Brain microvascular endothelial cell (primary cell): Measurements from ENCODE around the gene TNFRSF19.

Source experiments
- DNase-seq: peaks from one replicate; pipeline ENCODE4 v3.0.0-alpha.2; 2020
- H3K27ac ChIP-seq: fragments of 250-450 bp; sonication (Bioruptor Pico); 2 replicates; pipeline ENCODE4 v1.5.1; 2020; ENCODE audit warnings: mild to moderate bottlenecking, moderate library complexity
- H3K27me3 ChIP-seq: fragments of 250-450 bp; sonication (Bioruptor Pico); replicated peaks from 2 replicates; pipeline ENCODE4 v1.5.1; 2020; ENCODE audit warnings: mild to moderate bottlenecking
- H3K36me3 ChIP-seq: fragments of 250-450 bp; sonication (Bioruptor Pico); replicated peaks from 2 replicates; pipeline ENCODE4 v1.5.1; 2020; ENCODE audit warnings: mild to moderate bottlenecking
- H3K4me3 ChIP-seq: 2 replicates; pipeline ENCODE4 v1.5.1; 2011; ENCODE audit warnings: low read depth, mild to moderate bottlenecking, control low read depth, low read length, moderate library complexity
- CTCF ChIP-seq: IDR thresholded peaks from 2 replicates; pipeline ENCODE4 v1.5.1; 2011; ENCODE audit warnings: low read depth, mild to moderate bottlenecking, moderate library complexity, low read length, control low read depth, inconsistent platforms; ENCODE audit errors: missing control alignments
- in situ Hi-C: cut with HindIII; loops from 2 replicates; pipeline ENCODE4 v1.10.0; 2017; ENCODE audit warnings: low sequenced_read_pairs, low pct_ligation_motif_present

The TNFRSF19 gene

DNA sequence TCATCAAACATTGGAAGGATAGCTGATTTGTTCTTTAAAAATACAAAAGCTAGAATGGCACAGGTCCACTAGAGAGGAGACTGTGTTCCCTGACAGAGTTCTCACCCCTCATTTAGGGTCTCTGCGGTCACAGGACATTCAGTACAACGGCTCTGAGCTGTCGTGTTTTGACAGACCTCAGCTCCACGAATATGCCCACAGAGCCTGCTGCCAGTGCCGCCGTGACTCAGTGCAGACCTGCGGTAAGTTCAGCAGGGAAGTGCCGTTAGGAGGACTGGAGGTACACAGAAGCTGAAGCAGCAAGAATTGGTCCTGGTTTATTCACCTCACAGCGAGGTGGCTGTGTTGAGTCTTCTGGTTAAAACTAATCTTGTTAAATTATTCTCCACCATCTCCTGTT is 90.0 kb downstream of the TNFRSF19 start:
- no peak for TF ChIP-seq CTCF
- no peak for DNase-seq
- Histone ChIP-seq H3K4me3 (no peak overlapping the region), H3K27me3 (no peaks in the 10 kb centered on the region), H3K36me3 (no peaks in the 10 kb centered on the region), H3K27ac (no peak overlapping the region)
- in situ Hi-C loops: no loop called here

GRCh38 chr13:23666582-23666981 is 96.4 kb downstream of the TNFRSF19 start:
- Histone ChIP-seq H3K4me3 (no peak overlapping the region), H3K36me3 (no peaks in the 10 kb centered on the region), H3K27ac (no peak overlapping the region), H3K27me3 (no peaks in the 10 kb centered on the region)
- no peak for DNase-seq
- in situ Hi-C loops: no loop called here
- TF ChIP-seq CTCF: no peak

DNA sequence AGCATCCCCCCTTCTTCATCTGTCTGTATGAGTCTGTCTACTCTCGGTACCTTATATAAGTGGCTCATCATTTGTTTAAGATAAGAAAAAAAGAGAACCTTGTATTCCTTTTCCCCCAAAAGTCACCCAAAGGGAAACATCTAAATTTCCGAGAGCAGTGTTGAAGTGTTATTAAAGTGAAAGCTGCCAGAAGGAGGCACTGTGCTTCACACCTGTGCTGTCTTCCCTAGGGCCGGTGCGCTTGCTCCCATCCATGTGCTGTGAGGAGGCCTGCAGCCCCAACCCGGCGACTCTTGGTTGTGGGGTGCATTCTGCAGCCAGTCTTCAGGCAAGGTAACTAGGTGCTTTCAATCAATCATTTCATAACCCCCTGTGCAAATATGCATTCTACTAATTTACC is 97.5 kb downstream of the TNFRSF19 start:
- DNase-seq: no peak
- H3K4me3 ChIP-seq: no peak overlapping the region

GRCh38 chr13:23668562-23668961 is 98.3 kb downstream of the TNFRSF19 start:
- no peak for DNase-seq
- in situ Hi-C loops: no loop called here
- Histone ChIP-seq H3K36me3 (no peaks in the 10 kb centered on the region), H3K4me3 (no peak overlapping the region), H3K27me3 (no peaks in the 10 kb centered on the region), H3K27ac (no peak overlapping the region)
- TF ChIP-seq CTCF: no peak

More for the DNA sequence above, 97.5 kb downstream of the TNFRSF19 start:
- in situ Hi-C loops: no loop called here
- Histone ChIP-seq H3K27ac (no peak overlapping the region), H3K27me3 (no peaks in the 10 kb centered on the region), H3K36me3 (no peaks in the 10 kb centered on the region)
- no peak for TF ChIP-seq CTCF

GRCh38 chr13:23670793-23671192 is 100.6 kb downstream of the TNFRSF19 start:
- Histone ChIP-seq H3K27ac (no peak overlapping the region), H3K4me3 (no peak overlapping the region), H3K27me3 (no peaks in the 10 kb centered on the region), H3K36me3 (no peaks in the 10 kb centered on the region)
- in situ Hi-C loops: no loop called here
- no peak for TF ChIP-seq CTCF
- no peak for DNase-seq

DNA sequence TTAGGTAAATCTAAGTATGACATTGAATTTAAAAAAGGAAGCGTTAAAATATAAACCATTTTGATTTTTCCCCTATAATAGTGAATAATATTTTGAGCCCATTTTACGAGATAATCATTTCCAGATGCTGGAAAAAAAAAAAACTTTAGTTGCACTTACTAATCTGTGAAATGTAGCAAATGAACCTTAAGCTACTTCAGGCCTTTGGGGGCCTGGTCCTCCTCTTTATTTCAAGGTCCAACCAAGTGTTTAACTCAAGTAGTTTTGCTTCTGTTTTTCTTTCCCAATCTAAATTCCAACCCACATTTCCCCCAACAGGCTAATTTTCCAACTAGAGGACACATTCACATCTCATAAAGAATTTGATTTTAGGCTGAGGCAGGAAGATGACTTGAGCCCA is 101.2 kb downstream of the TNFRSF19 start:
- Histone ChIP-seq H3K27ac (no peak overlapping the region), H3K27me3 (no peaks in the 10 kb centered on the region), H3K36me3 (no peaks in the 10 kb centered on the region), H3K4me3 (no peak overlapping the region)
- TF ChIP-seq CTCF: no peak
- no peak for DNase-seq
- in situ Hi-C loops: no loop called here
